RWPE1 (cell line): ENCODE measurements around the gene OSBPL7.

ENCODE experiments used
- CTCF ChIA-PET: fragments of 350-600 bp; sonication (Branson Sonifier 250); formaldehyde crosslinking; extraction: SDS; loops from one replicate; lab custom pipeline; 2021; lab: Yijun Ruan, JAX
- POLR2A ChIA-PET: fragments of 400-600 bp; formaldehyde crosslinking; extraction: SDS; loops from one replicate; lab custom pipeline; 2020; ENCODE audit warnings: antibody characterized with exemption; ENCODE audit not compliant: low non-redundant PET; lab: Yijun Ruan, JAX
- DNase-seq: peaks from one replicate; pipeline ENCODE4 v3.0.0; 2012; ENCODE audit warnings: low spot score
- H3K27ac ChIP-seq: fragments of 450-650 bp; 2 replicates; pipeline ENCODE4 v1.5.1; 2017
- CTCF ChIP-seq: fragments of 450-650 bp; conservative IDR thresholded peaks from 2 replicates; pipeline ENCODE4 v1.5.1; 2017; ENCODE audit warnings: low read depth, mild to moderate bottlenecking

Gene OSBPL7

GRCh38 chr17:47810901-47811635 lies 10.5 kb downstream of the OSBPL7 start:
- DNase-seq, result no peak
- TF ChIP-seq CTCF, result no peak
- ChIA-PET POLR2A (no interaction called here), CTCF (no interaction called here)
- H3K27ac ChIP-seq, result peak overlapping the region; percentile 83

DNA sequence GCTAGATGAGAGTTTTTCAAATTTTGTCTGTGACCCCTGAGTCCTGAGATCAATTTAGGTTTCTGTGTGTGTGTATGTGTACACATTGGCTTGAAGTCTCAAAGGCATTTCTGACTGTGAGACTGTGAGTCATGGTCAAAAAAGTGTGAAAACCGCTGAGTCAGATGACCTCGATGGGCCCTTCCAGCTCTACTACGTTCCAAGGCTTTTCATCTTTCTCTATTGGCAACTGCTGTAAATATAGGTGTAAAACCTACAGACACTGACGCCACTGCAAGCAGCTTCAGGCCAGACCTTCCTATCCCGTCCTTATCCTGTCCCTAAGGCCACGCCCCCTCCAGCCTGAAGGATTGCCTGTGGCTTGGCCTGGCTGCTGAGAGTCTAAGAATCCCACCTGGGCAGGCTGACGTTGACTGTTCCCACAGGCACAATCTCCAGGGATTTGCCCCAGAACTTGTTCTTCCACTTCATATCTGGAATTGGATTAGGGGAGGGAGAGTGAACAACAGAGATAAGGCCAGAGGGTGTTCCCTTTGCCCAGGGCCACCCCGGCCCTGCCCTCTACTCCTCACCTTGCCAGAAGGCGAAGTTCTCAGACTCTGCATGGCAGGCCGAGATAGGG lies 11.3 kb downstream of the OSBPL7 start:
- DNase-seq, result peak; percentile 83
- POLR2A ChIA-PET, result interaction anchor here (0.5 kb wide), 1 partner anchor 53 kb away, joined by 3 read pairs; no protein-coding TSS in a partner anchor
- peak overlapping the region; percentile 83 for H3K27ac ChIP-seq
- CTCF ChIA-PET, result interaction anchor here (0.7 kb wide), 1 partner anchor 31 kb away, joined by 7 read pairs; the partner anchor contains the start of gene SCRN2
- TF ChIP-seq CTCF, result no peak

DNA sequence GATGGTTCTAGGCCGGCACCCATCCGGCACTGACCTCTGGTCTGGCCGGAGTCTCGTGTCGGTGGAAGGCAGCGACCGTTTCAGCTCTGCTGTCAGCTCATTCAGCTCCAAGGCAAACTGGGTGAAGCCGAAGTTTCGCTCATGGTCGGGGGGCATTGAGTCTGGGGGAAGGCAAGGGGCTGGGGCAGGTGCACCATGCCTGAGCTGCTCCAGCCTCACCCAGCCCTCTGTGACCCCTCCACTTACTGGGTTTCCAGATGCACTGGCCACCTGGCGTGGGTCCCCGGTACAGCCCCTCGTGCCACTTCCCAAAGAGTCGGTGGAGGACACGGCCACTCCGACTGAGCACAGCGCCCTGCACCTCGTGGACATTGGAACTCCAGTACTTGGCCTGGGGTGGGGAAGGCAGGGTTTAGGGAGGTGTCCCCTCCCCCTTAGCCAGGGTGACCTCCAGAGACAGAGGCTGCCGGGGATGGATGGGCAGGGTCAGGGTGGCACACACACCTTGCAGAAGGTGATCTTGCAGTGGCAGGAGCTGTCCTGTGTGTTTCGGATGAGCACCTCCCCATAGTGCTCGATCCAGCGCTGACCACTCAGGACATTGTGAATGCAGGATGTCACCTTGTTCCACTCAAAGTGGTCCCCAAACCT lies 12.6 kb downstream of the OSBPL7 start:
- no peak for TF ChIP-seq CTCF
- CTCF ChIA-PET, result no interaction called here
- POLR2A ChIA-PET, result no interaction called here
- H3K27ac ChIP-seq, result peak overlapping the region; percentile 83
- DNase-seq, result no peak

- no peak for TF ChIP-seq CTCF
- no peak for DNase-seq
- H3K27ac ChIP-seq, result peak overlapping the region; percentile 83; the same call in 1 of the 2 replicates
- ChIA-PET POLR2A (no interaction called here), CTCF (interaction anchor here (0.5 kb wide), 1 partner anchor 139 kb away, joined by 6 read pairs; no protein-coding TSS in a partner anchor)
Observed at GRCh38 chr17:47808036-47808829, 13.4 kb downstream of the OSBPL7 start.

GRCh38 chr17:47807421-47807820 lies 14.2 kb downstream of the OSBPL7 start:
- no peak for TF ChIP-seq CTCF
- ChIA-PET CTCF (no interaction called here), POLR2A (no interaction called here)
- no peak overlapping the region for H3K27ac ChIP-seq
- DNase-seq, result no peak

DNA sequence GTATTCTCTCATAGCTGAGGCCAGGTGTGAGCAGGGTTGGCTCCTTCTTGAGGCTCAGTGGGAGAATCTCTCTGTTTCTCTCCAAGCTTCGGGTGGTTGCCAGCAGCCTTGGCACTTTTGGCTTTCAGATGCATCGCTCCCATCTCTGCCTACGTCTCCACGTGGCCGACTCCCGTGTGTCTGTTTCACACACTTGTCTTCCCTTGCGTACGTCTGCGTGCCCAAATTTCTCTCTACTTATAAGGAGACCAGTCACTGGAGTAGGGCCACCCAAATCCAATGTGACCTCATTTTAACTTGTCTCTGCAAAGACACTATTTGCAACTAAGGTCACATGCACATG lies 14.7 kb downstream of the OSBPL7 start:
- ChIA-PET CTCF (no interaction called here), POLR2A (no interaction called here)
- TF ChIP-seq CTCF, result no peak
- no peak overlapping the region for H3K27ac ChIP-seq
- no peak for DNase-seq
